ENCODE data around the gene TNIP1.

The TNIP1 gene

GRCh38 chr5:151018846-151019245 lies 62.0 kb downstream of the TNIP1 start:
- no peak for DNase-seq

DNA sequence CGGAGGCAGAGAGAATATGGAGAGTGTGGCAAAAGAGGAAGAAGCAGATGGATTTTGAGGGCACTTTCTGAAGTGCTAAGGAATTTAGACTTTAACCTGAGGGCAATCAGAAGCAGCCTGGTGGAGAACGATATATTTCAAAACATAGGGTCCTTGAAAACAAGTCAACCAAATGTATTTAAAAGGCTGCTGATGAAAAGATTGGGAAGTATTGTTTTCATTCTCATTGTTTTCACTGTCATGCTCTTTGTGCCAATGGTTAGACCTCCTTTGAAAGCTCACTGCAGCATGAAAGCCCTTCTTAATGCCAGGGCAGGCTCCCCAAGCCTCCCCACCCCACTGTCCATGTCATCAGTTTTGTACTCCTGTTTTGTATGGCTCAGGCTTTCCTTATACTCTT lies 62.9 kb downstream of the TNIP1 start:
- DNase-seq, result no peak

DNA sequence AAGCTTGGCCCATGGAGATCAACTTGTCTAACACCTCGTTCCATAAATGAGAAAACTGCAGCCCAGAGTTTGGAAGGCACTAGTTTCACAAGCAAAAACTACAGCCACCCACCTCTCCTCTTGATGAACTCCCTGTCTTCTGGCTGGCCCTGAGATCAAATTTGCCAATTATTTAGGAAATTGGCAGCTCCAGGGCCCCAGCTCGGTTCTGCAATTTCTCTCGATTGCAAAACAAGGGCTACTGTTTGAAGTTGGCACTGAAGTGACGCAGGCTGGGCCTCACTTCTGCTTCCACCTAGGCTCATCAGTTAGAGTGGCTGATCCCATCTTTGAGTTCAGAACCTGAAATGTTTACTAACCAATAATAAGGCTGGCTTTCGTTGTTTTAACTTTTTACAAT lies 64.1 kb downstream of the TNIP1 start:
- no peak for DNase-seq

DNA sequence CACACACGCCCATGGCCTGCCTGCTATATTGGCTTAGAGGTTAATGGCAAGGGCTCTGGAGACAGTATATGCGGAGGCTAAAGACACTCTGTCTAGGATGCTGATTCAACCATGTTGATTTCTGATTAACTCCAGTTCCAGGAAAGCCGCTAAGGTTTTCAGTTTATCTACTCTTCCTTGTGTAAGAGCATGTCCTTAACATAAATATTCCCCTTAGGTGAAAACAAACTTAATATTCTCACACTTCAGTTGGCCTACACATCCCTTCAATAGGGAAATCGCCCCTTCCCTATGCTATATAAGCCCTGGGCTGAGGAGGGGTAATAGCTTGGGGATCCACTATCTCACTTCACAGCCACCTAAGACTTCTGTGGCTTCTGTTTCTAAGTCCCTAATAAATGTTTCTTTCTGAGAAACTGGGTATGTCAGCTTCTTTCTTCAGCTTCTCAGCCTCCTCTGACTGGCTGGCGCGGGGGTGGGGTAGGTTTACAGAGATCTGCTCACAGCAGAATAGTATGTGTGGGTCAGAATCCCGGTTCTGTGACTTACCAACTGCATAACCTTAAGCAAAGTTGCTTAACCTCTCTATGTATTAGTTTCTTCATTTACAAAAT lies 64.8 kb downstream of the TNIP1 start:
- DNase-seq, result no peak

GRCh38 chr5:151014680-151015343 lies 66.0 kb downstream of the TNIP1 start:
- no peak for DNase-seq

- DNase-seq, result no peak
These were observed 68.0 kb downstream of the TNIP1 start for GRCh38 chr5:151012862-151013261.

GRCh38 chr5:151008906-151009305 lies 71.9 kb downstream of the TNIP1 start:
- no peak for DNase-seq

- DNase-seq, result no peak
These were observed 72.7 kb downstream of the TNIP1 start for GRCh38 chr5:151008210-151008491.

DNA sequence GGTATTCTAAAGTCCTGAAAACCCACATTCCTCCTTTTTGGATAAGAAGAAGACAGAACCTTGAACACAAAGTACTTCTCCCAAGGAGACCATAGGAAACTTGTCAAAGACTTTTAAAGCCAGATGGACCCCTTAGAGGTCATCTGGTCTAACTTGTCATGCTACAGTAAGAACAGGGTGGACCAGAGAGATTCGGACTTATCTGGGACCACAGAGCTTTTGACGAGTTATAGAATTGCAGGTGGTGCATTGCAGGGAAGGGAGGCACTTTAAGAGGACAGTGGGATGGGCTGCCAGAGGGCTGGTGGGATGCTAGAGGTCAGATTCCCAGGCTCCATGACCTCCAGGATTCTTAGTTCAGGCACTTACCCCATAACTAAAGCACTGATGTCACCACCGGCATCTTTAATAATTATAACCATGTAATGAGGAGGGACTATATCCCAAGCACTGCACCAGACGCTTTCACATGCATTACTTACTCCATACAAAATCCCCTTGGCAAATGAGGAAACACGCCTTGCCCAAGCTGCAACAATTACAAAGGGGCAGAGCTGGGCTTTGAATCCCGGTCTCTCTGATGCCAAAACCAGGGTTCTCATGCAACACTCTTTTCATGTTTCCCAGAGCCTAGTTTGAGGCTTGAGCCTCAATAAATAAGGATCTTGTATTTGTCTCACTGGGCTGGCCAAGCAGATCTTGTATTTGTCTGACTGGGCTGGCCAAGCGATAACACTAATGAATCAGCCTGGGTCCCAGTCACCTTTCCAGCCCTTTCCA lies 73.2 kb downstream of the TNIP1 start:
- no peak for DNase-seq

GRCh38 chr5:151006704-151007334 lies 74.0 kb downstream of the TNIP1 start:
- no peak for DNase-seq

- DNase-seq, result no peak
These were observed 74.8 kb downstream of the TNIP1 start for GRCh38 chr5:151005950-151006576.

- DNase-seq, result no peak
These were observed 75.5 kb downstream of the TNIP1 start for GRCh38 chr5:151005187-151005949.

GRCh38 chr5:151004499-151004898 lies 76.3 kb downstream of the TNIP1 start:
- DNase-seq, result no peak

DNA sequence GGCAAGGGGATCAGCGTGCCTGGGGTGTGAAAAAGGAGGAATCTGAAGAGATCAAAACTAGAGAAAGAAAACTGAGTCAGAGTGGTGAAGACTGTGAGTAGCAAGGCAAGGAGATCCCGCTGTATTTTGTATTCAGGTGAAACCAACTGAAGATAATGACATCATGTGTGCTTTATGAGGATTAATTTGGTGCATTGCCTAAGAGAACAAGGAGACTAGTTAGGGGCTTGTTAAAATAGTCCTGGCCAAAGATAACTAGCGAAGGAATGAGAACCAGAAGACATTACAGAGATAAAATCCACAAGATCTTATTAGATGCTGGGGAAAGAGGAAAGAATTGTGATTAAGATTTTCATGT lies 77.4 kb downstream of the TNIP1 start:
- no peak for DNase-seq

GRCh38 chr5:151002681-151003502 lies 77.9 kb downstream of the TNIP1 start:
- no peak for DNase-seq

DNA sequence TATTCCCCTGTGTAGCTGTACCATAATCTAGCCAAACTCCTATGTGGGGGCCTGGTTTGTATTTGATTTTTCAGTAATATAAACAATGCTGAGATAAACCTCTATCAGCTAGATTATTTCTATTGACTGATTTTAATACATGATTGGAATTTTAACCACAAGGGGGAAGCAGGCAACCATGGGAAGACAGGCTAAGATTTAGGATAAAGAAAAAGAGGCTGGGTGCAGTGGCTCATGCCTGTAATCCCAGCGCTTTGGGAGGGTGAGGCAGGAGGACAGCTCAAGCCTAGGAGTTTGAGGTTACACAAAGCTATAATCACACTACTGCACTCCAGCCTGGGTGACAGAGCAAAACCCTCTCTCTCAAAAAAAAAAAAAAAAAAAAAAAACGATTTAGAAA lies 78.6 kb downstream of the TNIP1 start:
- no peak for DNase-seq

- DNase-seq, result no peak
These were observed 79.4 kb downstream of the TNIP1 start for GRCh38 chr5:151001436-151001835.

- no peak for DNase-seq
These were observed 81.0 kb downstream of the TNIP1 start for GRCh38 chr5:150999704-151000442.

DNA sequence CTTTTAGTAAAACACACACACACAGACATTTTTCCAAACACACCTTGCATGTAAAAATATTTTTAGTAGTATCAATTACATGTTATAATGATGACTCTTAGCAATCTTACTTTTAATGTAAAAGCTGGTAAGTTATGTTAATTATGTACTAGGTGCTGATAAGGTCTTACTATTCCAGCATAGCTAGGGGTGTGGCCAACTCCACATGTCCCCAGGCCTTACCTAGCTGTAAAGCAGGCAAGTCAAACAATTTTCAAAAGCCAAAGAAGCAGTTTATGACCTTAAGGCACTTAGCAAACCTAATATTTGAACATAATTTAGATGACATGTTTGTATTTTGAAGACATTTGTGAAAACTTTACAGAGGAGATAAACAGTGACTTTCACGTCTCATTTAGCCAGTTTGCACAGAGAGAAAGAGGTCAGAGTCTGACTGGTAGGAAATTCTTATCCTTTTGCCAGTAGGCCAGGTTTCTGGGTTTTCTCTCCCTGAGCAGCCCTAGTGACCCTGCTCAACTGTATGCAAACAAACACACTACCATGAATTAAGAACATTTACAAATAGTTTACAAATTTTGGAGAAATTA lies 86.9 kb downstream of the TNIP1 start:
- DNase-seq, result no peak

GRCh38 chr5:150993422-150993821 lies 87.4 kb downstream of the TNIP1 start:
- no peak for DNase-seq

DNA sequence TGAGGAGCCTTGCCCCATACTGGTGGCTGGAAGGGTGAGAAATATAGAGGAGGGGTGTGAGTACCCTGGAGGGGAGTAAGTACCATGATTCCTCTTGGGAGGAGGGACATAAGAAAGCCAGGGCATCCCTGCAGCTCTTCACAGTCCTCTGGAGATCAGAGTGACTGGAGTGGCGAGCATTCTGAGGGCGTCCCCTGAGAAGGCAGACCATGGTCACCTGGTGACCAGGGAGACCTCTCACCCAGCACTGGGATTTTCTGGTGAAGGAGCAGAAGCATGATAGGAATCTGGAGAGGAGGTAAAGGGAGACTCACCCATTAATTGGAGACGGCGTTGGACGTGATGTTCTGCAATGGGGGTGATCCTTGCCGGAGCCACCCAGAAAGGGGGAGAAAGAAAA lies 88.1 kb downstream of the TNIP1 start:
- no peak for DNase-seq
